Activated CD4-positive, alpha-beta T cell treated with anti-CD3 and anti-CD28 coated beads, Interleukin-2, amount 50 U/mL, for 1 hour (primary cell): ENCODE measurements around the gene PYY.

Experiments
- DNase-seq: peaks from one replicate; pipeline ENCODE4 v3.0.0-alpha.2; 2020

PYY gene

GRCh38 chr17:43912635-43913304, 41.0 kb downstream of the PYY start:
- no peak for DNase-seq

DNA sequence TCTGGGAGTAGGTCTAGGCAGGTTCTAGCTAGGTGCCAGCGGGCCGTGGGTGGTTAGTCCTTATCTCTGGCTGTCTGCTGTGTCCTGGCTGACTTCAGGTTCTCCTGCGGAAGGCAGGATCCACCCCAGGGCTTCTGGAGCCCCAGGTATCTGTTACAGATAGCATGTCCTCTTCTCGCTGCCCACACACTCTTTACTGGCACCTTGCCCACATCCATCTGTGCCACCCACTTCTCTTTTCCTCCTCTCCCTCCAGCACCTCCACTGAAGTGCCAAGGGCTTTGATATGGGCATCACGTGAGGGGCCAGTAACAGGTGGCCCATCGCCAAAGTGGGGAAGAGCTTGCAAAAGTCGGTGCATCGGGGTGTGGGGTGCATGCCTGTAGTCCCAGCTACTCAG, 41.8 kb downstream of the PYY start:
- no peak for DNase-seq

GRCh38 chr17:43909537-43910231, 44.1 kb downstream of the PYY start:
- no peak for DNase-seq

GRCh38 chr17:43907998-43908721, 45.6 kb downstream of the PYY start:
- peak; percentile 53 for DNase-seq

DNA sequence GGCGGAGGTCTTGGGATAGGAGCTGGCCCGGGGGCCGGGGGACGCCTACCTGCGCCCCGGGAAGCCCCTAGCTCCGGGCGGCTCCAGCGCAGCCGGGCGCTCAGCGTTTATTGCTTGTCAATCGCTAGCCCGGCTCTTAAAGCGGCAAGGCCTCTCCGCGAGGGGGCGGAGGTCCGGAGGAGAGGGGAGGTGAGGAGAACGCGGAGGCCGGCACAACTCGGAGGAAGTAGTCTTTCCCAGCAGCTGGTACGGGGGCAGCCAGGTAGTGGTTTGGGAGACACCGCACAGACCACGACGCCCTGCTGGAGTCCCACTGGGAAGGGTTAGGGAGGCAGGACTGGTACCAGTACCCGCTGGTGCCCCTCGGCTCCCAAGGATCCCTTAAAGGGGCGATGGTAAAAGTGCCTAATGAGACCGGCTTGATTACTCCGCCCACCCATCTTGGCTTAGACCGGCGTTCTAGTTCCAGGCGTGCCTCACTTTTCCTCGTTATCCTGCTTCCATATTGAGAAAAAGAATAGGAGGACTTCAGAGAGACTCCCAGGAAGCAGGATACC, 46.2 kb downstream of the PYY start, which contains the start of gene MPP2:
Gene MPP2, minus strand, starts transcription at position 112 of the 557 bp plus-strand sequence. CDS start 3,076 bp downstream, outside the sequence.
- DNase-seq: peak; percentile 55

GRCh38 chr17:43906951-43907424, 46.8 kb downstream of the PYY start:
- peak; percentile 8 for DNase-seq

DNA sequence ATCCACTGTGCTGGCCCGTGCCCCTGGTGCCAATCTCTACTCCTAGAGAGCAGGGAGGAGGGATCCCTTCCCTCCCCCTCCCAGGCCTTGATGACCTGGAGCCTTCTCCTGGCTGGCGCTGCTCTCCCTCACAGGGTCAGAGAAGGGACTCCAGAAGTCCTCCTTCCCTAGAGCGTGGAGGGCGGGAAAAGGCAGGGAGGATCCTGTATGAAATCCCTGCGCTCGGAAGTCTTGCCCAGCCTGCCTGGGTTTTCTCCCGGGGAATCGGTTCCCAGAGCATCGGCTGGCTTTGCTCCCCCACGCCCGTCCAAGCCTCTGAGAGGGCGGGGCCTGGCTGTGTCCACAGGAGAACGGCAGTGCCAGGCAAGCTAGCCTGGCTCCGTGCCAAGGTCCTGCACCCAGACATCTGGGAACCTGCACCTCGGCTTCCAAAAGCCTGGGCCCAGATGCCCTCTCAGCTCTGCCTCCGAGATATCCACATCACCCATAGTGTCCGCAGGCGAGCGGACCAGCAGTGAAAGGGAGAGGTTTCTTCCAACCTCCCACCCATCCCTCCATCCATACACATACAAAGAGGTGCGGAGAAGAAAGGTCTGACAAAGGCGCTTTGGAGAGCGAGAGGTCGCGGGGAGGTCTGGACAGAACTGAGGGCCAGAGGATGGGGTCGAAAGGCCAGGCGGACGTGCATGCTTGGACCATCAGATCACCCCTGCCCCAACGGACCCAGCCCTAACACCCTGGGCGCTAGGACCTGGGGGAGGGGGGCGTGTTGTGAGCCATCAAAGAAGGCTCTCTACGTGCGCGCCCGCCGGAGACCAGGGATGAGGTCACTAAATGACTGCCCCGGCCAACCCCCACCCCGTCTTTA, 47.5 kb downstream of the PYY start:
- DNase-seq: peak; percentile 51

GRCh38 chr17:43905400-43905984, 48.2 kb downstream of the PYY start:
- DNase-seq: no peak
